Liver (tissue), 9 donors: ENCODE results near the gene CACNA1A. TPM values are rescaled to one million over a fixed set of nuclear protein-coding genes. Genes with fewer than 3 reads are reported as not detected.

Source experiments
- DNase-seq: peaks from one replicate; pipeline ENCODE4 v3.0.0-alpha.2; 2017; ENCODE audit warnings: low spot score
- H3K27ac ChIP-seq, 2 donors: one replicate each; pipeline ENCODE4 v1.7.0; 2013; ENCODE audit warnings: inconsistent platforms in 2 of 2, low read length in 2 of 2, control low read depth in 1 of 2, low read depth in 1 of 2, mild to moderate bottlenecking in 1 of 2
- H3K27me3 ChIP-seq, 4 donors: one replicate each; pipeline versions ENCODE4 v1.6.1 to v1.7.0; 2013; ENCODE audit warnings: low read length in 3 of 4, inconsistent platforms in 1 of 4, mild to moderate bottlenecking in 1 of 4, moderate library complexity in 1 of 4; ENCODE audit not compliant: control insufficient read depth in 4 of 4, insufficient read depth in 4 of 4
- H3K36me3 ChIP-seq, 4 donors: one replicate each; pipeline versions ENCODE4 v1.6.1 to v1.7.0; 2013; ENCODE audit warnings: low read length in 3 of 4, mild to moderate bottlenecking in 3 of 4, low read depth in 1 of 4, moderate library complexity in 1 of 4; ENCODE audit not compliant: control insufficient read depth in 4 of 4, insufficient read depth in 3 of 4
- H3K4me1 ChIP-seq, 4 donors: one replicate each; pipeline versions ENCODE4 v1.6.1 to v1.7.0; 2013; ENCODE audit warnings: low read length in 3 of 4, mild to moderate bottlenecking in 3 of 4, moderate library complexity in 1 of 4; ENCODE audit not compliant: control insufficient read depth in 4 of 4, insufficient read depth in 4 of 4
- H3K4me3 ChIP-seq, 3 donors: one replicate each; pipeline versions ENCODE4 v1.6.1 to v1.7.0; 2013; ENCODE audit warnings: low read length in 3 of 3, control low read depth in 1 of 3, low read depth in 1 of 3, mild to moderate bottlenecking in 1 of 3
- H3K9ac ChIP-seq, 2 donors: one replicate each; pipeline ENCODE4 v1.7.0; 2013; ENCODE audit warnings: low read length in 2 of 2, mild to moderate bottlenecking in 2 of 2, moderate library complexity in 2 of 2, control low read depth in 1 of 2, low read depth in 1 of 2
- H3K9me3 ChIP-seq, 4 donors: one replicate each; pipeline versions ENCODE4 v1.6.1 to v1.7.0; 2013; ENCODE audit warnings: low read length in 3 of 4; ENCODE audit not compliant: control insufficient read depth in 4 of 4
- ATF3 ChIP-seq: IDR thresholded peaks from 2 replicates; pipeline ENCODE4 v1.6.1; 2016; ENCODE audit warnings: antibody characterized with exemption
- CTCF ChIP-seq: fragments of 150-350 bp; IDR thresholded peaks from 2 replicates; pipeline ENCODE4 v1.5.1; 2017; ENCODE audit warnings: improper control_type of control experiment, low read depth, low read length; ENCODE audit not compliant: missing input control
- EGR1 ChIP-seq, 2 donors: IDR thresholded peaks; 2 replicates each; pipeline ENCODE4 v1.6.1; 2016 to 2018; ENCODE audit warnings: antibody characterized with exemption in 2 of 2, low read depth in 2 of 2
- FOXA1 ChIP-seq: IDR thresholded peaks from 2 replicates; pipeline ENCODE4 v1.6.1; 2016; ENCODE audit warnings: antibody characterized with exemption
- FOXA2 ChIP-seq: IDR thresholded peaks from 2 replicates; pipeline ENCODE4 v1.6.1; 2016; ENCODE audit warnings: antibody characterized with exemption
- HNF4A ChIP-seq, 2 donors: conservative IDR thresholded peaks; 2 replicates each; pipeline ENCODE4 v1.6.1; 2016; ENCODE audit warnings: antibody characterized with exemption in 2 of 2, mild to moderate bottlenecking in 2 of 2
- HNF4G ChIP-seq: IDR thresholded peaks from 2 replicates; pipeline ENCODE4 v1.6.1; 2016; ENCODE audit warnings: antibody characterized with exemption
- JUND ChIP-seq, 2 donors: IDR thresholded peaks; 2 replicates each; pipeline ENCODE4 v1.6.1; 2016; ENCODE audit warnings: antibody characterized with exemption in 2 of 2
- MAX ChIP-seq: IDR thresholded peaks from 2 replicates; pipeline ENCODE4 v1.6.1; 2016; ENCODE audit warnings: antibody characterized with exemption
- NR2F2 ChIP-seq: IDR thresholded peaks from 2 replicates; pipeline ENCODE4 v1.6.1; 2016; ENCODE audit warnings: antibody characterized with exemption
- RAD21 ChIP-seq, 2 donors: IDR thresholded peaks; 2 replicates each; pipeline ENCODE4 v1.6.1; 2016; ENCODE audit warnings: antibody characterized with exemption in 2 of 2, mild to moderate bottlenecking in 2 of 2
- REST ChIP-seq: IDR thresholded peaks from 2 replicates; pipeline ENCODE4 v1.6.1; 2016; ENCODE audit warnings: antibody characterized with exemption, mild to moderate bottlenecking
- RXRA ChIP-seq, 2 donors: IDR thresholded peaks; 2 replicates each; pipeline ENCODE4 v1.6.1; 2017 to 2018; ENCODE audit warnings: antibody characterized with exemption in 2 of 2, mild to moderate bottlenecking in 1 of 2
- SP1 ChIP-seq: IDR thresholded peaks from 2 replicates; pipeline ENCODE4 v1.6.1; 2018; ENCODE audit warnings: antibody characterized with exemption, mild to moderate bottlenecking
- YY1 ChIP-seq: IDR thresholded peaks from 2 replicates; pipeline ENCODE4 v1.6.1; 2016; ENCODE audit warnings: antibody characterized with exemption, mild to moderate bottlenecking
- ZBTB33 ChIP-seq: IDR thresholded peaks from 2 replicates; pipeline ENCODE4 v1.6.1; 2016; ENCODE audit warnings: antibody characterized with exemption
- WGBS: extraction: QIAGEN DNeasy Blood & Tissue Kit; methylation state at CpG from one replicate; pipeline ENCODE4 v1.1.7; 2013; 5-methylcytosine and 5-hydroxymethylcytosine counted together
- polyA plus RNA-seq, 2 donors: library from polyadenylated mRNA; stranded (reverse) in 1 of 2; unstranded in 1 of 2; fragments of 200-250 nt in 1 of 2; fragments of >200 nt in 1 of 2; fragmentation: Nextera tagmentation in 1 of 2; extraction: Ambion mirVana in 1 of 2; gene quantifications; one replicate each; pipeline versions ENCODE4 v1.2.1 to v1.2.3, GENCODE V29; 2013 to 2015
- total RNA-seq, 2 donors: library from RNA; depleted of rRNA; stranded (reverse); fragments of >200 nt; gene quantifications; one replicate each; pipeline ENCODE4 v1.2.3, GENCODE V29; 2014
- donor health status: healthy.
- donor health status: healthy.
- donor health status: healthy.
- donor health status: healthy.
- donor health status: healthy.

Gene CACNA1A
- total and polyA plus RNA-seq, 4 donors = 0.09 to 0.17 (median 0.17) TPM; not detected in 1

GRCh38 chr19:13163609-13164342, 342.5 kb downstream of the CACNA1A start:
- peaks cover 9 to 50% (median 22%) of the 10 kb centered on the region in 4 donors for H3K4me1 ChIP-seq
- DNase-seq = no peak
- H3K27ac ChIP-seq = peak overlapping the region; percentile 87 to 94
- no peaks in the 10 kb centered on the region for H3K36me3 ChIP-seq
- 52% methylated on average over 20 of the region's 20 CpGs for WGBS
- H3K27me3 ChIP-seq = no peaks in the 10 kb centered on the region
- TF ChIP-seq RAD21 (IDR thresholded peaks at IDR 0.05) = no peak
- TF ChIP-seq ZBTB33 = no peak
- TF ChIP-seq JUND (IDR thresholded peaks at IDR 0.05) = no peak
- no peak for TF ChIP-seq CTCF
- no peak for TF ChIP-seq MAX
- TF ChIP-seq RXRA (IDR thresholded peaks at IDR 0.05) = no peak
- TF ChIP-seq SP1 = no peak
- no peak for TF ChIP-seq FOXA1
- TF ChIP-seq NR2F2 = no peak
- TF ChIP-seq HNF4G = no peak
- TF ChIP-seq REST = no peak
- no peak for TF ChIP-seq YY1
- no peak for TF ChIP-seq ATF3
- no peak for TF ChIP-seq HNF4A (conservative IDR thresholded peaks at IDR 0.05)
- no peak for TF ChIP-seq FOXA2
- no peak for TF ChIP-seq EGR1 (IDR thresholded peaks at IDR 0.05; ENCODE audit: low read depth in 2 of 2)
- peak overlapping the region in 1 of 3 donors; percentile 51 for H3K4me3 ChIP-seq
- H3K9ac ChIP-seq = peak overlapping the region; percentile 1 to 82
- H3K9me3 ChIP-seq = no peaks in the 10 kb centered on the region
